Ovary (tissue), 9 donors: Measurements from ENCODE around the gene GALNT4. TPM values are rescaled to one million over a fixed set of nuclear protein-coding genes. Genes with fewer than 3 reads are reported as not detected.

Experiments used
- DNase-seq, 5 donors: peaks; one replicate each; pipeline ENCODE4 v3.0.0-alpha.2; 2019 to 2020
- H3K27ac ChIP-seq, 2 donors: fragments of 200-600 bp; one replicate each; pipeline versions ENCODE4 v1.5.1 to v1.8.0; 2019 to 2022
- H3K27me3 ChIP-seq: fragments of 200-600 bp; one replicate; pipeline ENCODE4 v1.8.0; 2022
- H3K36me3 ChIP-seq: fragments of 200-600 bp; sonication (generic); one replicate; pipeline ENCODE4 v1.5.1; 2019
- H3K4me1 ChIP-seq: one replicate; pipeline ENCODE4 v1.8.1; 2013; ENCODE audit warnings: mild to moderate bottlenecking, moderate library complexity; ENCODE audit not compliant: insufficient read depth
- H3K4me3 ChIP-seq: fragments of 200-600 bp; sonication (generic); one replicate; pipeline ENCODE4 v1.5.1; 2017
- H3K9me3 ChIP-seq, 2 donors: fragments of 200-600 bp in 1 of 2; sonication (generic) in 1 of 2; one replicate each; pipeline versions ENCODE4 v1.5.1 to v1.8.1; 2013 to 2019; ENCODE audit warnings: mild to moderate bottlenecking in 1 of 2, moderate library complexity in 1 of 2
- EP300 ChIP-seq: sonication (generic); formaldehyde crosslinking; IDR thresholded peaks from one replicate; pipeline ENCODE4 v1.6.1; 2017; ENCODE audit warnings: antibody characterized with exemption
- POLR2A ChIP-seq: fragments of 450-650 bp; IDR thresholded peaks from one replicate; pipeline ENCODE4 v1.6.1; 2017; ENCODE audit warnings: antibody characterized with exemption, mild to moderate bottlenecking, moderate library complexity
- WGBS, 3 donors: extraction: QIAGEN DNeasy Blood & Tissue Kit in 1 of 3; methylation state at CpG; one replicate each; pipeline versions ENCODE4 v1.1.5 to v1.1.7; 2013 to 2017; 5-methylcytosine and 5-hydroxymethylcytosine counted together
- intact Hi-C, 4 donors: fragments of 100-400 bp; cut with DNase I; formaldehyde crosslinking; loops; one replicate each; pipeline versions ENCODE4 v1.11.0 to v1.15.1; 2022 to 2023
- polyA plus RNA-seq, 2 donors: library from polyadenylated mRNA; stranded (reverse); fragments of 200-250 nt in 1 of 2; fragments of 350-450 nt in 1 of 2; fragmentation: Illumina TruSeq in 1 of 2; extraction: RNeasy Lipid Tissue Mini Kit (QIAGEN cat#74804) in 1 of 2; gene quantifications; one replicate each; pipeline ENCODE4 v1.2.3, GENCODE V29; 2013 to 2014
- total RNA-seq, 7 donors: library from RNA; depleted of rRNA in 2 of 7; stranded (reverse); fragments of >200 nt in 2 of 7; fragmentation: NEBNext Ultra II Directional in 3 of 7; extraction: Animal tissue kit (Norgen Biotek cat#: 25700) in 3 of 7; gene quantifications; one replicate each; pipeline versions ENCODE4 v1.1.0 to v1.2.4, GENCODE V29; 2016 to 2023
- TF ChIP-seq, protein P1 (sequence below), 3 donors: fragments of 450-650 bp in 2 of 3; fragments of 200-600 bp in 1 of 3; IDR thresholded peaks; one replicate each; pipeline versions ENCODE4 v1.5.1 to v1.8.0; 2016 to 2022; ENCODE audit warnings: antibody characterized with exemption in 3 of 3, mild to moderate bottlenecking in 1 of 3
- donor health status: DM: no; HTN: no; CAD: no; lungs with moderate emphysema.
- donor health status: DM: no; HTN: no; CAD: no.
- donor health status: Bipolar disorder and iron deficiency.
- donor health status: DM: yes; HTN: yes; CAD: no.
- donor health status: DM: no; HTN: no; CAD: no.
- donor health status: DM: yes; HTN: yes; CAD: no.

The GALNT4 gene
- total and polyA plus RNA-seq, 9 donors: 2.0 to 12.5 (median 4.9) TPM

DNA sequence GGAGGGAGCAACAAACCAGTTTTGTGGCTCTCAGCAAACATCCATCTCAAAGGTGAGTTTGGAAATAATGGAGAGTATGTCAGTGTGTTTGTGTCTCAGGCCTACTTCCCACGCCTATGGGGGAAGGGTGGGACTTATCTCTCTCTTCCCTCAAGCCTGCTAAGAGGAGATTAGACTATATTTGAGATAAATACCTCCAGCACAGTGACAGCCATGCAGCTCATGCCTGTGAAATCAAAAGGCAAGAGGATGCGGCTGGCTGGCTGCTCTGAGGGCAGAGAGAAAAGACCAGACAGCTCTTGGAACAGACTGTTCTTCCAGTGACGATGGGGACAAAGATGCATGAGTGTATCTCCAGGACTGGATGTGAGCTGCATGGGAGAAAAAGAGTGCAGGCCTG, 16.0 kb upstream of the GALNT4 start:
- intact Hi-C loops: no loop called here
- H3K27me3 ChIP-seq: no peaks in the 10 kb centered on the region
- H3K4me3 ChIP-seq: no peak overlapping the region
- H3K4me1 ChIP-seq: peaks cover 3% of the 10 kb centered on the region
- DNase-seq: no peak
- H3K27ac ChIP-seq: no peak overlapping the region
- no peaks in the 10 kb centered on the region for H3K36me3 ChIP-seq
- 71 to 95% (median 88%) methylated on average over 3 of the region's 3 CpGs for WGBS, 3 donors
- TF ChIP-seq EP300 (no peak), POLR2A (no peak)
- TF ChIP-seq, protein P1, sequence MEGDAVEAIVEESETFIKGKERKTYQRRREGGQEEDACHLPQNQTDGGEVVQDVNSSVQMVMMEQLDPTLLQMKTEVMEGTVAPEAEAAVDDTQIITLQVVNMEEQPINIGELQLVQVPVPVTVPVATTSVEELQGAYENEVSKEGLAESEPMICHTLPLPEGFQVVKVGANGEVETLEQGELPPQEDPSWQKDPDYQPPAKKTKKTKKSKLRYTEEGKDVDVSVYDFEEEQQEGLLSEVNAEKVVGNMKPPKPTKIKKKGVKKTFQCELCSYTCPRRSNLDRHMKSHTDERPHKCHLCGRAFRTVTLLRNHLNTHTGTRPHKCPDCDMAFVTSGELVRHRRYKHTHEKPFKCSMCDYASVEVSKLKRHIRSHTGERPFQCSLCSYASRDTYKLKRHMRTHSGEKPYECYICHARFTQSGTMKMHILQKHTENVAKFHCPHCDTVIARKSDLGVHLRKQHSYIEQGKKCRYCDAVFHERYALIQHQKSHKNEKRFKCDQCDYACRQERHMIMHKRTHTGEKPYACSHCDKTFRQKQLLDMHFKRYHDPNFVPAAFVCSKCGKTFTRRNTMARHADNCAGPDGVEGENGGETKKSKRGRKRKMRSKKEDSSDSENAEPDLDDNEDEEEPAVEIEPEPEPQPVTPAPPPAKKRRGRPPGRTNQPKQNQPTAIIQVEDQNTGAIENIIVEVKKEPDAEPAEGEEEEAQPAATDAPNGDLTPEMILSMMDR (IDR thresholded peaks at IDR 0.05): no peak
- no peaks in the 10 kb centered on the region for H3K9me3 ChIP-seq

DNA sequence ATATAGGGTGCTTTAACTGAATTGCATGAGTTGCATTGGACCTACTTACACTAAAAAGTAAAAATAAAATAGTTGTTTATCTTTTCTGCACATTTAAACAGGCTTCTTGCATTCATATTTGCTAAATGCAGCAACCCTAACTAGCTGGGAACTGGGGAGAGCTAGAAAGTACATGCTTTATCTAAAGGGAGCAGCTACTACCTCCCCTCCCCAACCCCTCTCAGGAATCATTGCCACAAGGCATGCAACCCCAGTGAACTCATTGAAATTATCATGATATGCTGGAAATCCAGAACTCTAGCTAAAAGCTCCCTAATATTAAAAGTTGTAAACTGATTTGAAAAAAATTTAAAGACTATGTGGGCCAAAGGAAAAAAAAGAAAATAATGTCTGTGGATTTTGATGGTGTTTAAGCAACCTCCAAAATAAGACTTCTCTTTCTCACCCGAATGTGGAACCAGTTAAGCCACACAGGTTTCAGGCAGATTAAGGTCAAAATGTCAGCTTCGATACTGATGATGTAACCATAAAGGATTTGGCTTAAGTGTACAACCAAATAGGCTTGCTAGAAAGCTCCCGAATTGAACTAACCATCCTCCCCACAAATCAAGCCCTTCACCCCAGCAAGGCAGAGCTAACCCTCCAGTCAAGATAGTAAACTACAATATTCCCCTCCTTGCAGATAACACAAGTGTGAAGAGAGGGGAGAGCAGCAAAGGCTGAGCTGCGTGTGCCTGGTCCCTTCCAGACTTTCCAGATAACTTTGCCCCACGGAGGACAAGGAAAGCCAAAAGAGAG, 15.0 kb upstream of the GALNT4 start:
- H3K27me3 ChIP-seq: no peaks in the 10 kb centered on the region
- 72 to 85% (median 82%) methylated on average over 5 of the region's 5 CpGs for WGBS, 3 donors
- no peaks in the 10 kb centered on the region for H3K36me3 ChIP-seq
- no peak for TF ChIP-seq EP300
- TF ChIP-seq, protein P1 (IDR thresholded peaks at IDR 0.05): no peak
- TF ChIP-seq POLR2A: no peak
- peaks cover 2% of the 10 kb centered on the region for H3K4me1 ChIP-seq
- H3K4me3 ChIP-seq: no peak overlapping the region
- intact Hi-C loops: no loop called here
- no peak overlapping the region for H3K27ac ChIP-seq
- DNase-seq: no peak
- no peaks in the 10 kb centered on the region for H3K9me3 ChIP-seq

DNA sequence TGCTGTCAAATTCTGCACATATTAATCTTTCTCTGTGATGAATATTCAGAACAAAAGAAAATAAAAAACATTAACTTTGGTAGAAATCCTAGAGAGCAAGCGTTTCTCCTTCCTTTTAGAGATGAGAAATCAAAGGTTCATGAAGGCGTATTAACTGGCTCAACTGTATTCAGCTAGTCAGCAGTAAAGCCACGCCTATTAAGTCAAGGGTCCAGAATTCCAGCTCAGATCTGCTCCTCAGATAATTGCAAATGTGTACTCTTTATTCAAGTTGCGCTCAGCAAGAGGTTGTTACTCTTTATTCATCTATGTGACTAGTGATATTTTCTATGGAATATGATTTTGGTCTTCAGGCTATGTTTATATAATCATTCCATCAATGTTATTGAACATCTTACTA, 14.3 kb upstream of the GALNT4 start:
- TF ChIP-seq EP300 (no peak), POLR2A (no peak)
- TF ChIP-seq, protein P1 (IDR thresholded peaks at IDR 0.05): no peak
- 93 to 96% (median 95%) methylated on average over 4 of the region's 4 CpGs for WGBS, 3 donors

DNA sequence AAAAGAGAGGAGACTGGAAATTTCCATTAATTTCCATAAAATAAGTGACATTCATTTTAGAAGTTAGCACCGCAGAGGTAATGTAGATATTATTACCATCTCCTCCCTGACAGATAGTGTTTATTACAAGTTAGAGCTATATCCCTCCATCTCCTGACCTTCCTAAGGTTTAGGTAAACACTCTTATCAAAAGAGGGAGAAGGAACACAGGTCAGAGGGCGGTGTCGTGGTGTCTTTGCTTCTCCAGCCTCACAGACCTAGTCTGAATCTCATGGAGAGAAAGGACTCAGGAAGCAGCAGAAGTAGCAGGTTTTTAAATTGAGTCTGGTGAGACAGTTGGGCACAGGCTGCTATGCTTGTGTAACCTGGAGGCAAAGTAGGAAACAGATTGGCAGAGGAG, 12.8 kb upstream of the GALNT4 start:
- Histone ChIP-seq H3K4me3 (no peak overlapping the region), H3K36me3 (no peaks in the 10 kb centered on the region), H3K4me1 (no peaks in the 10 kb centered on the region), H3K9me3 (no peaks in the 10 kb centered on the region), H3K27me3 (no peaks in the 10 kb centered on the region), H3K27ac (no peak overlapping the region)
- DNase-seq: no peak
- WGBS, 3 donors: 84 to 95% (median 95%) methylated on average over 3 of the region's 3 CpGs
- TF ChIP-seq POLR2A (no peak), EP300 (no peak)
- TF ChIP-seq, protein P1 (IDR thresholded peaks at IDR 0.05): no peak
- intact Hi-C loops: no loop called here

More for the DNA sequence above, 14.3 kb upstream of the GALNT4 start:
- intact Hi-C loops: no loop called here
- H3K27me3 ChIP-seq: no peaks in the 10 kb centered on the region
- no peaks in the 10 kb centered on the region for H3K9me3 ChIP-seq
- H3K27ac ChIP-seq: no peak overlapping the region
- peaks cover 2% of the 10 kb centered on the region for H3K4me1 ChIP-seq
- no peaks in the 10 kb centered on the region for H3K36me3 ChIP-seq
- no peak overlapping the region for H3K4me3 ChIP-seq
- no peak for DNase-seq
